OCI-LY1 (cell line): Measurements from ENCODE around the gene DTX3L.
A peak's percentile ranks its signal among the peaks of the same experiment; 100 is the strongest.

Source experiments
- H2AFZ ChIP-seq: fragments of 200-600 bp; sonication (generic), shearing (Covaris generic); 2 replicates; pipeline ENCODE4 v1.6.0; 2014; ENCODE audit warnings: antibody characterized with exemption, mild to moderate bottlenecking, low read length
- H3F3A ChIP-seq: fragments of 200-600 bp; sonication (generic), shearing (Covaris generic); 2 replicates; pipeline ENCODE4 v1.6.0; 2014; ENCODE audit warnings: mild to moderate bottlenecking, antibody characterized with exemption, low read length, moderate library complexity; ENCODE audit not compliant: insufficient read depth
- H3K27ac ChIP-seq: fragments of 200-600 bp; sonication (generic); 2 replicates; pipeline ENCODE4 v1.5.1; 2014; ENCODE audit warnings: low read length, mixed run types, mild to moderate bottlenecking, low read depth; ENCODE audit not compliant: poor library complexity, severe bottlenecking
- H3K27me3 ChIP-seq: fragments of 200-600 bp; sonication (generic); 2 replicates; pipeline ENCODE4 v1.6.0; 2014; ENCODE audit warnings: antibody characterized with exemption, mild to moderate bottlenecking, low read length, moderate library complexity; ENCODE audit not compliant: insufficient read depth
- H3K36me3 ChIP-seq: fragments of 200-600 bp; sonication (generic); 2 replicates; pipeline ENCODE4 v1.6.1; 2014; ENCODE audit warnings: mild to moderate bottlenecking, antibody characterized with exemption, low read length, moderate library complexity, mixed read lengths; ENCODE audit not compliant: insufficient read depth
- H3K4me1 ChIP-seq: fragments of 200-600 bp; sonication (generic); 2 replicates; pipeline ENCODE4 v1.5.1; 2014; ENCODE audit warnings: mild to moderate bottlenecking, low read length, moderate library complexity; ENCODE audit not compliant: insufficient read depth, severe bottlenecking
- H3K4me2 ChIP-seq: fragments of 200-600 bp; sonication (generic), shearing (Covaris generic); 2 replicates; pipeline ENCODE4 v1.6.1; 2014; ENCODE audit warnings: low read length
- H3K4me3 ChIP-seq: fragments of 200-600 bp; sonication (generic); 2 replicates; pipeline ENCODE4 v1.5.1; 2014; ENCODE audit warnings: low read length, low read depth, mild to moderate bottlenecking, mixed read lengths; ENCODE audit not compliant: poor library complexity, severe bottlenecking
- H3K79me2 ChIP-seq: fragments of 200-600 bp; shearing (Covaris generic); 2 replicates; pipeline ENCODE4 v1.6.1; 2016; ENCODE audit warnings: mixed run types, low read length, mixed read lengths; ENCODE audit not compliant: insufficient read depth
- H3K9ac ChIP-seq: fragments of 200-600 bp; sonication (generic), shearing (Covaris generic); 2 replicates; pipeline ENCODE4 v1.6.1; 2014; ENCODE audit warnings: mild to moderate bottlenecking, low read length, mixed read lengths
- H3K9me2 ChIP-seq: fragments of 200-600 bp; sonication (generic), shearing (Covaris generic); 2 replicates; pipeline ENCODE4 v1.6.1; 2014; ENCODE audit warnings: low read depth, mild to moderate bottlenecking, low read length, mixed read lengths
- H3K9me3 ChIP-seq: fragments of 200-600 bp; shearing (Covaris generic); 2 replicates; pipeline ENCODE4 v1.6.1; 2014; ENCODE audit warnings: low read length, mixed read lengths
- H4K20me1 ChIP-seq: fragments of 200-600 bp; sonication (generic), shearing (Covaris generic); 2 replicates; pipeline ENCODE4 v1.6.0; 2016; ENCODE audit warnings: mild to moderate bottlenecking, low read length; ENCODE audit not compliant: insufficient read depth
- CTCF ChIP-seq: fragments of 200-600 bp; sonication (generic), shearing (Covaris generic); IDR thresholded peaks from 2 replicates; pipeline ENCODE4 v1.5.1; 2017; ENCODE audit warnings: mild to moderate bottlenecking, antibody characterized with exemption, low read length, moderate library complexity, mixed read lengths
- EZH2 ChIP-seq: fragments of 200-600 bp; sonication (generic), shearing (Covaris generic); IDR thresholded peaks from 2 replicates; pipeline ENCODE4 v1.8.0; 2017; ENCODE audit warnings: borderline replicate concordance, mixed run types, mild to moderate bottlenecking, antibody characterized with exemption, low read length, moderate library complexity, mixed read lengths

DTX3L gene

GRCh38 chr3:122577409-122578031, 13.4 kb downstream of the DTX3L start, which contains the start of gene PARP15:
Gene PARP15 (plus strand): TSS chr3:122577650. CDS start chr3:122577668, 18 bp downstream.
- H2AFZ ChIP-seq = no peak within 1 kb of the TSS; the same call in 1 of the 2 replicates
- peak within 1 kb of the TSS; percentile 65 for H3K4me3 ChIP-seq
- 0 out of 2 replicates have a peak, but pooled peaks have one; percentile 13 for TF ChIP-seq CTCF
- no peak for TF ChIP-seq EZH2
- no peaks in the 10 kb centered on the region for H3F3A ChIP-seq
- H3K9me2 ChIP-seq = no peaks in the 10 kb centered on the region
- H3K27me3 ChIP-seq = no peaks in the 10 kb centered on the region
- H3K36me3 ChIP-seq = no peaks in the 10 kb centered on the region
- H3K79me2 ChIP-seq = no peaks in the 10 kb centered on the region
- peaks cover 51% of the 10 kb centered on the region for H3K4me1 ChIP-seq
- H3K9me3 ChIP-seq = peaks cover 15% of the 10 kb centered on the region
- H4K20me1 ChIP-seq = no peaks in the 10 kb centered on the region
- H3K4me2 ChIP-seq = peak within 1 kb of the TSS; percentile 77
- peak within 1 kb of the TSS; percentile 72 for H3K9ac ChIP-seq
- H3K27ac ChIP-seq = peak within 1 kb of the TSS; percentile 87

- Histone ChIP-seq H3K27me3 (no peaks in the 10 kb centered on the region), H3K4me3 (peak overlapping the region; percentile 65), H3K4me2 (peak overlapping the region; percentile 77), H3K9ac (peak overlapping the region; percentile 72), H3K4me1 (peaks cover 46% of the 10 kb centered on the region), H4K20me1 (no peaks in the 10 kb centered on the region), H3K9me3 (peaks cover 17% of the 10 kb centered on the region), H3K36me3 (no peaks in the 10 kb centered on the region), H3K79me2 (no peaks in the 10 kb centered on the region), H3K9me2 (no peaks in the 10 kb centered on the region), H3K27ac (no peak overlapping the region), H2AFZ (no peak overlapping the region), H3F3A (no peaks in the 10 kb centered on the region)
- TF ChIP-seq CTCF (no peak), EZH2 (no peak)
Measured at GRCh38 chr3:122578069-122578740, 14.1 kb downstream of the DTX3L start.

GRCh38 chr3:122580470-122580869, 16.3 kb downstream of the DTX3L start:
- H3K9me2 ChIP-seq = no peaks in the 10 kb centered on the region
- H3K27ac ChIP-seq = no peak overlapping the region

More at GRCh38 chr3:122580470-122580869, 16.3 kb downstream of the DTX3L start:
- Histone ChIP-seq H3F3A (no peaks in the 10 kb centered on the region), H3K4me2 (no peak overlapping the region), H3K27me3 (no peaks in the 10 kb centered on the region), H3K4me1 (peaks cover 34% of the 10 kb centered on the region), H2AFZ (no peak overlapping the region), H3K36me3 (no peaks in the 10 kb centered on the region), H4K20me1 (no peaks in the 10 kb centered on the region), H3K4me3 (no peak overlapping the region), H3K9ac (no peak overlapping the region), H3K79me2 (no peaks in the 10 kb centered on the region), H3K9me3 (peaks cover 24% of the 10 kb centered on the region)
- no peak for TF ChIP-seq CTCF
- no peak for TF ChIP-seq EZH2
